Effector CD4-positive, alpha-beta T cell (primary cell): ENCODE data around the gene TEDC2.

Experiments
- DNase-seq: peaks from one replicate; pipeline ENCODE4 v3.0.0-alpha.2; 2020

Gene TEDC2

DNA sequence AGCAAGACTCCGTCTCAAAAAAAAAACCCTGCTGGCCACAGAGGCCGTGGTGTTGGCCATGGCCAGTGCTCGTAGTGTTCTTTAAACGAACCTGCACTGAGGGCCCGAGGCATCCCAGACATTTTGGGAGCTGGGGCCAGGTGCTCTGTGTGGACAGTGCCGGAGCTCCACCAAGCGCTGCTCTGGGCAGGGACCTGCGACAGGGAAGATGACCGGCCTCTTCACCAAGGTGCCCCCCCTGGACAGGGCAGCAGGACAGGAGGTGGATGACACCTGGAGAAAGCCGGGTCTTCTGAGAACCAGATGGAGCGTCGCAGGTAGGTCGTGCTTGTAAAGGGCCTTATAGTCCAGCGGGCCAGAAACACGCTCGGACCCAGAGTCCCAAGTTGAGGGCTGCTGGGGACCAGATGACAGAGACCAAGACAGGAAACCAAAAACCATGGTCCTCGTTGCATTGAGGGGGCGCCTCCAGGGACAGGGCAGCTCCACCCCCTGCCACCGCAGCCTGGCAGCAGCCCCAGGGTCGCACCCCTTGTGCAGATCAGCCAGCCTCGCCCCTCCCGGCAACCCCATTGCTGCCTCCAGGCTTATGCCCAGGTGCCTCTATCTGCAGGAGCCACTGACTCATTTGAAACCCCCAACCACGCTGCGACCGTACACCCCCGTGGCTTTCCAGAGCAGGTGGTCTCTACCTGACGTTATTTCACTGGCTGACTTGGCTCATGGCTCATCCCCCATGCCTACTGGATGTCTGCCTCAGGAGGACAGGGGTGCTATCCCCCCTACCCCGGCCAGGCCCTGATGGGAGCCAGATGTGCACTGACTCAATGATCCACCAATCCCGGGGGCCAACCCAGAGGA is 7.0 kb downstream of the TEDC2 start:
- no peak for DNase-seq

DNA sequence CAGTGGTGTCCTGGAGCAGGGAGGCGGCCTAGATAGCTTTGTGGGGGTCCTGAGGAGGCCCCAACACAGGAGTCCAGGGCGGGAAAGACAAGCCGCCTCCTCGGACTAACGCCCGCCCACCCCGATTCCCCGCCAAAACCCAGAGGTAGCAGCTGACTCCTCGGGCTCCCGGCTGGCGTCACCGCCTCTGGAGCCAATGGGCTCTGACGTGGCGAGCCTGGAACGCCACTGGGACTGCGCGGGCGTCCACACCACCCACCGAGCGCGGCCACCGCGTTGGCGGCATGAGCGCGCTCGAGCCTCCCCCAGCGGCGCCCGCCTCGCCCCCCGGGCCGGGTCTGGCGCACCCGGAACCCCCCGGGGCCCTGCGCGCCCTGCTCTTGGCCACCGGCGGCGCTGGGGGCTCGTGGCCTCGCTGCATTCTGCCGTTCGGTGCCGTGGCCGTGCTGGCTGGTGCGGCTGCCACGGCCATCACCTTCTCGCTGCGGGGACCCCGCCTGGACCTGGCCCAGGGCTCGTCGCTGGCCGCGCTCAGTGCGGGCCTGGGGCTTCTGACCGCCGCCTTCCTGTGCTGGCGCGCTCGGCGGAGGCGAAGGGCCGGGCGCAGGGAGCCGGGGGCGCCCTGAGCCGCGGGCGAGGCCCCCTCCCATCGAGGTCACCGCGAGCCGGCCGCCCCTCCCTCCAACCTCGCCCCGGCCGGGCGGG is 7.8 kb downstream of the TEDC2 start:
- DNase-seq = no peak

DNA sequence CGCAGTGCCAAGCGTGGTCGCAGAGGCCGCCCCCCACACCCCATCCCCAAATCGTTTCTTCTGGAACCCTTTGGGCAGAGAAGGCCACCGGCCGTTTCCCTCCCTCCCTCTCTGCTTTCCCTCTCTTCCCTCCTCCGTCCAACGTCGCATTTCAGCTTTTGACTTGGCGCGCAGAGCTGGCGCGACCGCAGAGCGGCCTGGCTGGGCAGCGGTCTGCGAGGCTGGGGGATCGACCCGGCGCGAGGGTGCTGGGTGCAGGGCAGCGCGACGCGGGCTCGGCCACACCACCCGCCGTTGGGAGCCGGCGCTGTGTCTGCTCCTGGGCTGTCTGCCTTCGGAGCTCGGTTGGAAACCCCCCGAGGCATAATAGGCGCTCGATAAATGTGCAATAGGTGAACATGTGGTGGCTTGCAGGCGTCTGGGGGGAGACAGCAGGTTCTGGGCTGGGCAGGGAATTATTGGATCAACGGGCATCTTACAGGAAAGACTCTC is 8.4 kb downstream of the TEDC2 start:
- DNase-seq = no peak

DNA sequence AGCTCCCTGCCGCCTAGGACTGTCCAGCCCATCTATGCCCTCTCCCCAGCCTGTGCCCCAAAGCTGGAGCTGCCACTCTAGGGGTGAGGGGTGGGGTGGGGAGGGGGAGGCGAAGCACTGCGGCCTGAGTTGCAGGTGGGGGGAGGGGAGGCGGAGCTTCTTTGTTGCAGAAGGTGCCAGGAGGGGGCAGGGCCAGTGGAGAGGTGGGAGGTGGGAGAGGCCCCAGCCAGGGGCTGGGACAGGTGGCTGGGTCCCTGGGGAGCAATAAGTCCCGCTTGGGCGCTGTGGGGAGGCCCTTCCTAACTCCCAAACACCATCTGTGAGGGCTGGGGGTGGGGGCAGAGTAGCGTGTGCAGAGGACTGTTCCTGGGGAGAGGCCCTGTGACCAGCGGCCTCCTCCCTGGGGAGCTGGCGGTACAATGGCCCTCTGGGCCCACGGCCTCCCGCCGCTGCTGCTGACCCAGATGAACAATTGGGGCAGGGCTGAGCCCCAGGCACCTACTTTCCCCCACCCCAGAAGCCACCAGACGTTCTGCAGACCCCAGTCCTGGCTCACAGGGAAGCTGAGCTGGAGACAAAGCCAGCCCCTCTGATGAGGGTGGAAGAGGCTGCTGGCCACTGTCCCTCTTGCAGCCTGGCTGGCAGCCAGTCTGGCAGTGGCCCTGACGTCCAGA is 9.0 kb downstream of the TEDC2 start:
- DNase-seq = no peak

DNA sequence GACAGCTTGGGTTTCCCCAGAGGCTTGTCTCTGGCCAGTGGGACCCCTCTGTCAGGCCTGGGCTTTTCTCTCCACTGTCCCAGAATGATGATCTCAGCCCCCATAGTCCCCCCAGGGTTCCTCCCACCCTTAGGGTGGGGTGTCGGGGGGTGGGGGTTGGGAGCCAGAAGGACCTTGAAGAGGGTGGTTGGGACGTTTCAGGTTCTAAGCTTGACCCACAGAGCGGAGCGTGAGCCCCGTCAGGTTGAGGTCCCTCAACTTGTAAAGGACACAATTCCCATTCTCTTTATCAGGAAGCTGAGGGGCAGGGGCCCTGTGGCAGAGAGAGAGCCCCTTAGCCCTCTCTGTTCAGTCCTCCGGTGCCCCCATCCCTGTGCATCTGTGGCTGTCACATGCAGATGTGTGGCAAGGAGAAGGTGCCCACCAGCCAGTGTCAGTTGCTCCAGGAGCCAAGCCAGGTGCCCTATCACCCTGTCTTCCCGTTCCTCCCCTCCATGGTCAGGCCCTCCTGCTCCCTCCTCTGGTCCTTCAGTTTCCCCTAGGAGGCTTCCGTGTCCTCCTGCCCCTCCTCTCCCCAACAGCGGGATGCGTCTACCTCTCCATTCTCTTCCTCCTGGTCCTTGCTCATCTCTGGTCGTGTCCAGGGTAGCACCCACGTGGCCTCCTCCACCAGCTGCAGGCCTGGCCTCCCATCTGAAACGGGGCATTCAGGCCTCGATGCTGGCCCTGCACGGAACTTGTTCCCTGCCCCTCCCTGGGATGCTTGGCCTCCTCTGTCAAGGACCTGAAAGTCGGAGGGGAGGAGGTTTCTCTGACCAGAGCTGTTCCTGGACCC is 9.7 kb downstream of the TEDC2 start:
- DNase-seq = no peak

DNA sequence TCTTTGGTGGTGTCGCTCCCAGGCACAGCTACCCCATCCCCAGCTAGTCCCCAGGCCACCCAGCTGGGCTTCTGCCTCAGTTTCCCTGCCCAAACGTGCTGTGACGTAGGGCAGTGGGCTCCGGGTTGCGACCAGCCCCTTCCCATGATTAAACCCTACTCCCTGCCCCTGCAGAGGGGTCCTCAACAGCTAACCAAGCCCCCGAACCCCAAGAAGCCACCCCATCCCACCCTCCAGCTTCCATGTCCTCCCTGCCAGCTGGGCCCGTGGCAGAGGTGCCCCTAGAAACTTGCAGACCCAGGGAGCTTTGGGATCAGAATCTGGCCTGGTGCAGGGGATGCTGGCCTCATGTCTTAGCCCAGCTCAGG is 10.3 kb downstream of the TEDC2 start:
- no peak for DNase-seq

DNA sequence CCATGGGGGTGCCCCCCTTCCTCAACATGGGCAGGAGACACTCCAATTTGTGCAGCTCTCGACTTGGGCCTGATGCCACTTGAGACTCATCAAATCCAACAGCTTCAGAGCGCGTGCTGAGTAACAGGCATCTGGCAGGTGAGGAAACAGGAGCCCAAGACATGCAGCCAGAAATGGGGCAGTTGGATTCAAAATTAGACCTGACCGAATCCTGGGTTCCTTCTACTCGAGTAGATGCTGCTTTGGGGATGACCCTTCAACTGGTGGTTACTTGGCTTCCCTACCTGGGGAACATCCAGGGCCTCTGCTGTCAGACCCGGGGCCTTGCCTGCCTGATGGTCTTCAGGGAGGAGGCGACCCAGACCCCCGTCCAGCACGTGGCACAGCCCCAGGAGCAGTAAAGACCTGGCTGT is 10.7 kb downstream of the TEDC2 start:
- no peak for DNase-seq

DNA sequence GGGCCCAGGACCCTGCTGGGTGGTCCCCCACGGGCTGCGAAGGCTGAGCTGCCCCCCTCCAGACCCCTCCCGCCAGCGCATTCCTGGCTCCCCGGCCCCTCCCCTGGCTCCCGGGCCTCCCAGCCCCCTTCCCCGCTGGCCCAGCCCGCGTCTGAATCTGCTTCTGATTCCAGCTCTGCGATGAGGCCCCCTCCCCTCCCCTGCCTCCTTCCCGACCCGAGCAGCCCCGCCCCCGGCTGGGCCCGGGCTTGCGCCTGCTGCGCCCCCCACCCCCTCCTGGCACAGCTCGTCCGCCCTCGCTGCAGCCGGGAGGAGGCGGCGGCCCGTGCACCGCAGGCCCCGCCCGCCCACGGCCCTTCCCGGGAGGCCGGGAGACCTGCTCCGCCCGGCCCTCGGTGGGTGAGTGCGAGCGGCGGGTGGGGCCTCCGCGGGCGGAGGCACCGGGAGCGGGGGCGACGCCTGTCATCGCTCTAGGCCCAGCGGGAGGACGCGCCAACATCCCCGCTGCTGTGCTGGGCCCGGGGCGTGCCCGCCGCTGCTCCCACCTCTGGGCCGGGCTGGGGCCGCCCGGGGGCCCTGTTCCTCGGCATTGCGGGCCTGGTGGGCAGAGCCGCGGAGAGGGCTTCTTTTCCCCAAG is 11.2 kb downstream of the TEDC2 start, which contains the start of gene NTN3:
TSS of gene NTN3 (plus strand) at position 282 of the 637 bp plus-strand sequence. CDS start 405 bp downstream, outside the sequence.
- DNase-seq = no peak

DNA sequence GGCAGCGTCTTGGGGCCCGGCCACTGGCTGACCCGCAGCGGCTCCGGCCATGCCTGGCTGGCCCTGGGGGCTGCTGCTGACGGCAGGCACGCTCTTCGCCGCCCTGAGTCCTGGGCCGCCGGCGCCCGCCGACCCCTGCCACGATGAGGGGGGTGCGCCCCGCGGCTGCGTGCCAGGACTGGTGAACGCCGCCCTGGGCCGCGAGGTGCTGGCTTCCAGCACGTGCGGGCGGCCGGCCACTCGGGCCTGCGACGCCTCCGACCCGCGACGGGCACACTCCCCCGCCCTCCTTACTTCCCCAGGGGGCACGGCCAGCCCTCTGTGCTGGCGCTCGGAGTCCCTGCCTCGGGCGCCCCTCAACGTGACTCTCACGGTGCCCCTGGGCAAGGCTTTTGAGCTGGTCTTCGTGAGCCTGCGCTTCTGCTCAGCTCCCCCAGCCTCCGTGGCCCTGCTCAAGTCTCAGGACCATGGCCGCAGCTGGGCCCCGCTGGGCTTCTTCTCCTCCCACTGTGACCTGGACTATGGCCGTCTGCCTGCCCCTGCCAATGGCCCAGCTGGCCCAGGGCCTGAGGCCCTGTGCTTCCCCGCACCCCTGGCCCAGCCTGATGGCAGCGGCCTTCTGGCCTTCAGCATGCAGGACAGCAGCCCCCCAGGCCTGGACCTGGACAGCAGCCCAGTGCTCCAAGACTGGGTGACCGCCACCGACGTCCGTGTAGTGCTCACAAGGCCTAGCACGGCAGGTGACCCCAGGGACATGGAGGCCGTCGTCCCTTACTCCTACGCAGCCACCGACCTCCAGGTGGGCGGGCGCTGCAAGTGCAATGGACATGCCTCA is 12.0 kb downstream of the TEDC2 start:
- no peak for DNase-seq

DNA sequence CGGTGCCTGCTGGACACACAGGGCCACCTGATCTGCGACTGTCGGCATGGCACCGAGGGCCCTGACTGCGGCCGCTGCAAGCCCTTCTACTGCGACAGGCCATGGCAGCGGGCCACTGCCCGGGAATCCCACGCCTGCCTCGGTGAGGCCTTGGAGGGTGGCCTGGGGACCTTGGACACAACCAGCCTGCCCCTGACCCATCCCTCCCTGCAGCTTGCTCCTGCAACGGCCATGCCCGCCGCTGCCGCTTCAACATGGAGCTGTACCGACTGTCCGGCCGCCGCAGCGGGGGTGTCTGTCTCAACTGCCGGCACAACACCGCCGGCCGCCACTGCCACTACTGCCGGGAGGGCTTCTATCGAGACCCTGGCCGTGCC is 12.6 kb downstream of the TEDC2 start:
- DNase-seq = no peak

DNA sequence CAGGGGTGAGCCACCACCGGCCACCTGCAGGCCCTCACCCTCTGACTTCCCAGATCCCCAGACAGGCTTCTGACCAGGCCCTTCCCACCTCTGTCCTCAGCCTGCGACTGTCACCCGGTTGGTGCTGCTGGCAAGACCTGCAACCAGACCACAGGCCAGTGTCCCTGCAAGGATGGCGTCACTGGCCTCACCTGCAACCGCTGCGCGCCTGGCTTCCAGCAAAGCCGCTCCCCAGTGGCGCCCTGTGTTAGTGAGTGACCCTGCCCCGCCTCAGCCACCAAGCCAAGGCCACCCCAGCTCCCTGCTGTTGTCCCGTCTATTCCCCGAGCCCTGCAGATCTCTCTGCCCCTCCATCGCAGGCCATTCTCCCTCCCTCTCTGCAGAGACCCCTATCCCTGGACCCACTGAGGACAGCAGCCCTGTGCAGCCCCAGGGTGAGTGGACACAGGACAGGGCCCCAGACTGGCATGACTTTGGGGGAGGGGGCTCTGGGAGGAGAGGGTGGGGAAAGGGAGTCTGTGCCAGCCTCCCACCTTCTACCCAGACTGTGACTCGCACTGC is 13.1 kb downstream of the TEDC2 start:
- DNase-seq = no peak

DNA sequence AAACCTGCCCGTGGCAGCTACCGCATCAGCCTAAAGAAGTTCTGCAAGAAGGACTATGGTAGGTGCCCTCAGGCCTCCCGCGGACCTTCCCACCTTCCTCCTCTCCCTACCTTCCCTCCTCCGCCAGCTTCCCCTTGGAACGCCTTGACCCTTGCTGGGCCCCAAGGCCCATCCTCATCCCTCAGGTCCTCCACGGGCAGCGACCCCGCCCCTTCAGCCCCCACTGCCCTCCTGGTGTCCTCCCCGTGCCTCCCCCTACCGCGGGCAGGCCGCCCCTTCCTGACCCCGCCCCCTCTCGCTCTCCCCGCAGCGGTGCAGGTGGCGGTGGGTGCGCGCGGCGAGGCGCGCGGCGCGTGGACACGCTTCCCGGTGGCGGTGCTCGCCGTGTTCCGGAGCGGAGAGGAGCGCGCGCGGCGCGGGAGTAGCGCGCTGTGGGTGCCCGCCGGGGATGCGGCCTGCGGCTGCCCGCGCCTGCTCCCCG is 13.6 kb downstream of the TEDC2 start:
- no peak for DNase-seq

DNA sequence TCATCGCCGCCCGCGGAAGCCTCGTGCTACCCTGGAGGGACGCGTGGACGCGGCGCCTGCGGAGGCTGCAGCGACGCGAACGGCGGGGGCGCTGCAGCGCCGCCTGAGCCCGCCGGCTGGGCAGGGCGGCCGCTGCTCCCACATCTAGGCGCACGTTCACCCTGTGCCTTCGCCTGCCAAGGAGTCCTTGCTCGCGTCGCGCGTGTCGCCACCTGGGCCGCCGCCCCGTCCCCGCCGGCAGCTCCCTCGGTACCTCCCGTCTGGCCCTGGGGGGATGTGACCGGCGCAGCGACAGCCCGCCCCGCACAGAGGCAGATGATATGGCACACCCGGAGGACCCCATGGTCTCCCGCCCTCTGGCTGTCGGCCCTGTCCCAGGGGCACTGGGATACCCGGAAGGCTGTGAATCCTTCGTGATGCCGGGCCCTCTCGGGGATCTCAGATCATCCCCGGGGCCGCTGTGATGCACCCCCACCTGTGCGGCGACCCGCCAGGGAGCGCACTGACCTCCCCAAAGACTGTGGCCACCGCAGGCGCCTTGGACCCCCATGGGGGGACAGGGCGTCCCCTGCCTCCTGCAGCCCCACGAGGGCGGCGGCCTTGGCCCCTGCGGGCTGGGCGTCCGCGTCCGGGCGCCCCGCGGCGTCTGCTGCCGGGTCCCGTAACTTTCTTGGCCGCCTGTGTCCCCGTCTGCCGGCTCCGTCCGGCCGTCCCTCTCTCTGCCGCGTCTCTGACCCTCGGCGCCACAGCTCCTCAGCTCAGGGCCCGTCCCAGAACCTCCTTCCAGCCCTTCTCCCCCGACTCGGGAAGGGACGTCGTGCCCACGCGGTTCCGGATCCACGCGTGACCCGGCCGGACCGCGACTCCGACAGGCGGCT is 14.3 kb downstream of the TEDC2 start:
- peak; percentile 42 for DNase-seq

DNA sequence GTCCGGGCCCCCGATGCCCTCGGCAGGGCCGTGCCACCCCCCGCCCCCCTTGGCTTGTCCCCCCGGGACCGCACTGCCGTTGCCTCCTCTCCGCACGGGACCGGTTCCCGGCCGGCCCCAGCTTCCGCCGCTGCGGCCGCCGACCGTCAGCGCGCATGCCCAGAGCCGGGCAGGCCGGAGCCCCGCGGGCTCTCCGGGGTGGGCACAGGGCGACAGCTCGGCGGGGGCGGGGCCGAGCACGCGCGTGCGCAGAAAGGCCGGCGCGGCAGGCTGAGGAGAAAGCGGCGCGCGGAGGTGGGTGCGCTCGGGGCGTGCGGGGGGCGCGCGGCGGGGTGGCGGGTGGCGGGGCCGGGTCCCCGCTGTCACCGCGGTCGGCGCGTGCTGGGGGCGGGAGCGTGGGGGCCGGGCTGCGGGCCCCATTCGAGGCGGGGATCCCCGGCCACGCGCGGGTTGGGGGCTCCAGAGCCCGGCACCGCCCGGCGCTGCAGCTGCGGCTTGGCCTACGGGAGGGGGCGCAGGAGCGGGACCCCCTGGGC is 15.0 kb downstream of the TEDC2 start, which contains the start of gene TBC1D24:
TSS of gene TBC1D24 (plus strand) at position 251 of the 536 bp plus-strand sequence. CDS start 21,022 bp downstream, outside the sequence.
- peak; percentile 56 for DNase-seq

DNA sequence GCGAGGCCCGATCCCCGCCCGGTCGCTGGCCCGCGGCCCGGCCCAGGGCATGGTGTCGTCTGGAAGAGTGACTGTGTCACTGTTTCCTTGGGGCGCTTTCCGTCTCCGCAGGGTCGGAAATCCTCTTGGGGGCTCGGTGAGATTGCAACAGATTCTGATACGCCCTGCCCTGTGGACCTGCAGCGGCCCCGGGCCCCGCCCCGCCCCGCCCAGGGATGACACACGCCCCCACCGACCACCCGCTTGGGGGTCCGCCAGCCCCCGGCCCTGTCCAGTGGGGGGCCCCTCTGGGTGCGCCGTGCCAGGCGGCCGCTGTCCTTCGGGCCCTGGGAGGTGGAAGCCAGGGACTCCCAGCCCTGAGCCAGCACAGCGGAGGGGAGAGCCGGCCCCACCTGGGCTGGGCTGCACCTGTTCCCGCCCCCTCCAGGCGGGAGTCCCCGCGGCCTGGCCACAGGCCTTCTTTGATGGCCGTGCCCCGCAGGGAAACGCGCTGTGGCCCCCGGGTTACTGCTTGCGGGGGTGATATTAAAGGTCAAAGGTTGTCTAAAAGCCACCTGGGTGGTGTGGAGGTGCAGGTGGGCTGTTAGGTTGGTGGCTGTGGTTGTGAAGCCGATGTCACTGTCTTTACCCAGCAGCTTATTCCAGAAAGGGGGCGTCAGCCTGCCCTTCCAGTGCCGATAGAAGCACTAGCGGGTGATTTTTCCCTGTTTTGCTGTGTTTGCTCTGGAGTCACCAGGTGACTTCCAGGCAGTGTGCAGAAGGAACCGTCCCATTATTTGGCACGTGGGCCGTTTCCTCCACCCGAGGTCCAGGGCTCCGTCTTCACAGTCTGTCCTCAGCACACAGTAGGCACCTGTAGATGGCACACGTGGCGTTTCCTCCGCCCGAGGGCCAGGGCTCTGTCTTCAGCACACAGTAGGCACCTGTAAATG is 15.8 kb downstream of the TEDC2 start:
- no peak for DNase-seq

DNA sequence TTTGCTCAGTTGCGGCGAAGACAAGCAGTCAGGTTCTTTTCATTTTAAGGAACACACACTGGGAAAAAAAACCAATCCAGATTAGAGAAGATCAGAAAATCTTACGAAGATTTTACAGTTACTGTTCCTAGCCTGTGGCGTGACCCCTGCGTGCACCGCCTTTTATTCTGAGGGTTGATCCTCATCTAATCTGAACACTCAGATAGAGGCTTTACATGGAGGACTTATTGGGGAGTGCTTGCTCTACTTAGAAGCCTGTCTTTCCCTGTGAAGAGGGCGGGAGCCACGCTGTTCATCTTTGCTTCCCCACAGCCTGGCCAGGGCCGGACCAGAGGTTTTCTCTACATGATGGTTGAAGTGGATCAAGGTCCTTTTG is 16.4 kb downstream of the TEDC2 start:
- no peak for DNase-seq

DNA sequence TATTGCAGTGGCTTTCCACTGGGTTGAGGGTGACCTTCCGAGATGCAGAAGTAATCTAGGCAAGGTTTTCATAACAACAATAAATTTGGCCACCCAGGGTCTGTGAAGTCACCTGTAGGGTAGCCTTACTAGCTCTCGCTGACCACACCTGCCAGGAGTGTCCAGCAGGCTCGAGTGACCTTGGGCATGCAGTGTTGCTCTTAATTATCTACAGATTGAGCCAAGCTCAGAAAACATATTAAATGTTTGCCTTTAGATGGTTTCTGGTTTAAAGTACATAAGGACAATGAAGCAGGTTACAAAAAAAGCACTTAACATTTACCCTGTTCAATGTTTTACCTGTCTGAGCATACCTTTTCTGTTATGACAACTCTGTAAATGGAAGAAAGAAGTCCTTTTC is 16.8 kb downstream of the TEDC2 start:
- DNase-seq = no peak

DNA sequence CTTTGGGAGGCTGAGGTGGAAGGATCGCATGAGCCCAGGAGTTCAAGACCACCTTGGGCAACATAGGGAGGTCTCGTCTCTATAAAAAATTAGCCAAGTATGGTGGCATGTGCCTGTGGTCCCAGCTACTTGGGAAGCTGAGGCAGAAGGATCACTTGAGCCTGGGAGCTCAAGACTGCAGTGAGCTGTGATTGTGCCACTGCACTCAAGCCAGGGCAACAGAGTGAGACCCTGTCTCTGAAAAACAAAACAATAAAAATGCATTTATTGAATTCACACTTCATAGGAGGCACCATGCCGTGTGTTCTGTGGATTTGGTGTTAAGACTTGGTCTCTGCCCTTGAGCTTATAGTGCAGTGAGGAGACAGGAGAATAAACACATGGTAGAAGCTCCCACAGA is 17.4 kb downstream of the TEDC2 start:
- no peak for DNase-seq
